ENCODE results near the gene PLPP1. TPM values are rescaled to one million over a fixed set of nuclear protein-coding genes. Genes with fewer than 3 reads are reported as not detected.

The PLPP1 gene
- total RNA-seq, 1 experiment from 2014 or later: 7.5 TPM

- intact Hi-C loops (cut with micrococcal nuclease): no loop called here
- ChIA-PET POLR2A (interaction anchor here (0.7 to 1.2 kb wide), 4 partner anchors 10 to 61 kb away, joined by 3 to 4 read pairs (median 4); no protein-coding TSS in a partner anchor), CTCF (interaction anchor here (1.0 kb wide), 1 partner anchor 236 kb away, joined by 4 read pairs; no protein-coding TSS in a partner anchor)
- H3K27me3 Mint-ChIP-seq (ENCODE audit: insufficient read depth, unreplicated experiment): no peaks in the 10 kb centered on the region
- no peaks in the 10 kb centered on the region for H3K9me3 Mint-ChIP-seq (ENCODE audit: unreplicated experiment)
- peak; percentile 22 for DNase-seq (ENCODE audit: unreplicated experiment)
- no peak for TF ChIP-seq CTCF (IDR thresholded peaks at IDR 0.05; ENCODE audit: unreplicated experiment)
- no TSS peak for BruUV-seq (replicated peaks)
- peaks cover 6% of the 10 kb centered on the region for H3K4me1 Mint-ChIP-seq (ENCODE audit: insufficient read depth, unreplicated experiment)
- no peak overlapping the region for H3K4me3 Mint-ChIP-seq (ENCODE audit: unreplicated experiment)
- H3K27ac Mint-ChIP-seq (ENCODE audit: low read depth, unreplicated experiment): no peak overlapping the region
- H3K36me3 Mint-ChIP-seq (ENCODE audit: insufficient read depth, unreplicated experiment): peaks cover 7% of the 10 kb centered on the region
Observed at GRCh38 chr5:55456216-55456895, 78.4 kb downstream of the PLPP1 start.

- BruUV-seq (replicated peaks): no TSS peak
- CTCF ChIA-PET: interaction anchor here (0.7 kb wide), 1 partner anchor 9 kb away, joined by 3 read pairs; no protein-coding TSS in a partner anchor
Observed at GRCh38 chr5:55454282-55454681, 80.5 kb downstream of the PLPP1 start.

GRCh38 chr5:55453211-55453610, 81.6 kb downstream of the PLPP1 start:
- H3K36me3 Mint-ChIP-seq (ENCODE audit: insufficient read depth, unreplicated experiment): peaks cover 13% of the 10 kb centered on the region
- BruUV-seq (replicated peaks): no TSS peak
- peaks cover 6% of the 10 kb centered on the region for H3K4me1 Mint-ChIP-seq (ENCODE audit: insufficient read depth, unreplicated experiment)
- TF ChIP-seq CTCF (IDR thresholded peaks at IDR 0.05; ENCODE audit: unreplicated experiment): no peak
- no peaks in the 10 kb centered on the region for H3K27me3 Mint-ChIP-seq (ENCODE audit: insufficient read depth, unreplicated experiment)
- H3K4me3 Mint-ChIP-seq (ENCODE audit: unreplicated experiment): no peak overlapping the region
- DNase-seq (ENCODE audit: unreplicated experiment): no peak
- no peak overlapping the region for H3K27ac Mint-ChIP-seq (ENCODE audit: low read depth, unreplicated experiment)
- ChIA-PET POLR2A (interaction anchor here (0.7 kb wide), 1 partner anchor 268 kb away, joined by 3 read pairs; no protein-coding TSS in a partner anchor), CTCF (interaction anchor here (0.6 to 0.7 kb wide), 2 partner anchors 13 to 194 kb away, joined by 3 to 4 read pairs; no protein-coding TSS in a partner anchor)
- intact Hi-C loops (cut with micrococcal nuclease): no loop called here
- H3K9me3 Mint-ChIP-seq (ENCODE audit: unreplicated experiment): no peaks in the 10 kb centered on the region

More at GRCh38 chr5:55454282-55454681, 80.5 kb downstream of the PLPP1 start:
- peaks cover 6% of the 10 kb centered on the region for H3K4me1 Mint-ChIP-seq (ENCODE audit: insufficient read depth, unreplicated experiment)
- DNase-seq (ENCODE audit: unreplicated experiment): no peak
- no peak overlapping the region for H3K27ac Mint-ChIP-seq (ENCODE audit: low read depth, unreplicated experiment)
- peaks cover 13% of the 10 kb centered on the region for H3K36me3 Mint-ChIP-seq (ENCODE audit: insufficient read depth, unreplicated experiment)
- POLR2A ChIA-PET: interaction anchor here (0.8 to 1.1 kb wide), 3 partner anchors 12 to 25 kb away, joined by 3 to 4 read pairs (median 4); no protein-coding TSS in a partner anchor
- intact Hi-C loops (cut with micrococcal nuclease): no loop called here
- no peaks in the 10 kb centered on the region for H3K27me3 Mint-ChIP-seq (ENCODE audit: insufficient read depth, unreplicated experiment)
- H3K9me3 Mint-ChIP-seq (ENCODE audit: unreplicated experiment): no peaks in the 10 kb centered on the region
- H3K4me3 Mint-ChIP-seq (ENCODE audit: unreplicated experiment): no peak overlapping the region
- TF ChIP-seq CTCF (IDR thresholded peaks at IDR 0.05; ENCODE audit: unreplicated experiment): no peak

GRCh38 chr5:55451976-55452375, 82.8 kb downstream of the PLPP1 start:
- Mint-ChIP-seq H3K4me1 (ENCODE audit: insufficient read depth, unreplicated experiment) (peaks cover 6% of the 10 kb centered on the region), H3K27ac (ENCODE audit: low read depth, unreplicated experiment) (no peak overlapping the region), H3K4me3 (ENCODE audit: unreplicated experiment) (no peak overlapping the region), H3K27me3 (ENCODE audit: insufficient read depth, unreplicated experiment) (no peaks in the 10 kb centered on the region), H3K36me3 (ENCODE audit: insufficient read depth, unreplicated experiment) (peaks cover 13% of the 10 kb centered on the region), H3K9me3 (ENCODE audit: unreplicated experiment) (no peaks in the 10 kb centered on the region)
- DNase-seq (ENCODE audit: unreplicated experiment): no peak
- TF ChIP-seq CTCF (IDR thresholded peaks at IDR 0.05; ENCODE audit: unreplicated experiment): no peak
- CTCF ChIA-PET: no interaction called here
- intact Hi-C loops (cut with micrococcal nuclease): no loop called here
- BruUV-seq (replicated peaks): no TSS peak
- POLR2A ChIA-PET: no interaction called here
